Activated T-helper 2 cell treated with anti-CD3 and anti-CD28 coated beads, Interferon-gamma antibody, Interleukin-2, Interleukin-4, amounts not matched to agents 10 μg/mL and 5 μg/mL and 100 μg/mL, durations not matched to agents 14 hours and 24 hours and 36 hours (primary cell): ENCODE data around the gene KIAA1755. TPM values are rescaled to one million over a fixed set of nuclear protein-coding genes. Genes with fewer than 3 reads are reported as not detected.

Source experiments
- DNase-seq: peaks from one replicate; pipeline ENCODE4 v3.0.0; 2021; ENCODE audit warnings: low spot score
- H3K27ac Mint-ChIP-seq: one replicate; pipeline ENCODE4 v1.8.0; 2021; ENCODE audit warnings: mixed read lengths
- H3K27me3 Mint-ChIP-seq: one replicate; pipeline ENCODE4 v1.8.0; 2021; ENCODE audit warnings: low read depth, mixed read lengths
- H3K36me3 Mint-ChIP-seq: one replicate; pipeline ENCODE4 v1.8.0; 2021; ENCODE audit warnings: low read depth, mixed read lengths
- H3K4me1 Mint-ChIP-seq: one replicate; pipeline ENCODE4 v1.8.0; 2021; ENCODE audit warnings: low read depth, mixed read lengths
- H3K4me3 Mint-ChIP-seq: one replicate; pipeline ENCODE4 v1.8.0; 2021; ENCODE audit warnings: low read depth, mild to moderate bottlenecking, moderate library complexity, mixed read lengths
- H3K9me3 Mint-ChIP-seq: one replicate; pipeline ENCODE4 v1.8.0; 2021; ENCODE audit warnings: mixed read lengths
- intact Hi-C: fragments of 100-400 bp; cut with micrococcal nuclease; formaldehyde crosslinking; loops from one replicate; pipeline ENCODE4 v1.15.1; 2023
- total RNA-seq: library from RNA; stranded (reverse); gene quantifications from 2 replicates; pipeline ENCODE4 v1.2.3, GENCODE V29; 2022

KIAA1755 gene
- total RNA-seq, 1 donor from 2014 or later = not detected

GRCh38 chr20:38216746-38217595 is 43.6 kb downstream of the KIAA1755 start:
- no peak overlapping the region for H3K4me3 Mint-ChIP-seq
- DNase-seq = no peak
- no peak overlapping the region for H3K27ac Mint-ChIP-seq
- H3K9me3 Mint-ChIP-seq = no peaks in the 10 kb centered on the region
- intact Hi-C loops = no loop called here
- no peaks in the 10 kb centered on the region for H3K4me1 Mint-ChIP-seq
- no peaks in the 10 kb centered on the region for H3K36me3 Mint-ChIP-seq
- no peaks in the 10 kb centered on the region for H3K27me3 Mint-ChIP-seq

- Mint-ChIP-seq H3K36me3 (no peaks in the 10 kb centered on the region), H3K27ac (no peak overlapping the region), H3K9me3 (no peaks in the 10 kb centered on the region), H3K27me3 (no peaks in the 10 kb centered on the region), H3K4me3 (no peak overlapping the region), H3K4me1 (no peaks in the 10 kb centered on the region)
- intact Hi-C loops = no loop called here
- DNase-seq = no peak
These were observed 44.3 kb downstream of the KIAA1755 start for GRCh38 chr20:38216201-38216600.

GRCh38 chr20:38215194-38216182 is 45.0 kb downstream of the KIAA1755 start:
- Mint-ChIP-seq H3K27me3 (no peaks in the 10 kb centered on the region), H3K36me3 (no peaks in the 10 kb centered on the region), H3K27ac (no peak overlapping the region), H3K4me3 (no peak overlapping the region), H3K4me1 (no peaks in the 10 kb centered on the region), H3K9me3 (no peaks in the 10 kb centered on the region)
- DNase-seq = no peak
- intact Hi-C loops = no loop called here

- Mint-ChIP-seq H3K4me1 (no peaks in the 10 kb centered on the region), H3K4me3 (no peak overlapping the region), H3K9me3 (no peaks in the 10 kb centered on the region), H3K27me3 (no peaks in the 10 kb centered on the region), H3K27ac (no peak overlapping the region), H3K36me3 (no peaks in the 10 kb centered on the region)
- DNase-seq = no peak
- intact Hi-C loops = no loop called here
These were observed 46.0 kb downstream of the KIAA1755 start for GRCh38 chr20:38214256-38215193.

- no peaks in the 10 kb centered on the region for H3K9me3 Mint-ChIP-seq
- H3K27ac Mint-ChIP-seq = no peak overlapping the region
- H3K27me3 Mint-ChIP-seq = no peaks in the 10 kb centered on the region
- H3K36me3 Mint-ChIP-seq = no peaks in the 10 kb centered on the region
- H3K4me3 Mint-ChIP-seq = no peak overlapping the region
- DNase-seq = no peak
- H3K4me1 Mint-ChIP-seq = no peaks in the 10 kb centered on the region
- intact Hi-C loops = no loop called here
These were observed 47.0 kb downstream of the KIAA1755 start for GRCh38 chr20:38213607-38213940.

- intact Hi-C loops = no loop called here
- no peaks in the 10 kb centered on the region for H3K4me1 Mint-ChIP-seq
These were observed 47.5 kb downstream of the KIAA1755 start for GRCh38 chr20:38212806-38213606.

GRCh38 chr20:38211200-38212097 is 49.1 kb downstream of the KIAA1755 start:
- no peaks in the 10 kb centered on the region for H3K36me3 Mint-ChIP-seq

More at GRCh38 chr20:38212806-38213606, 47.5 kb downstream of the KIAA1755 start:
- DNase-seq = no peak
- Mint-ChIP-seq H3K9me3 (no peaks in the 10 kb centered on the region), H3K36me3 (no peaks in the 10 kb centered on the region), H3K27me3 (no peaks in the 10 kb centered on the region), H3K4me3 (no peak overlapping the region), H3K27ac (no peak overlapping the region)

GRCh38 chr20:38210741-38211140 is 49.8 kb downstream of the KIAA1755 start:
- Mint-ChIP-seq H3K27ac (no peak overlapping the region), H3K36me3 (no peaks in the 10 kb centered on the region), H3K4me3 (no peak overlapping the region), H3K27me3 (peaks cover 5% of the 10 kb centered on the region), H3K9me3 (no peaks in the 10 kb centered on the region), H3K4me1 (no peaks in the 10 kb centered on the region)
- intact Hi-C loops = no loop called here
- no peak for DNase-seq

More at GRCh38 chr20:38211200-38212097, 49.1 kb downstream of the KIAA1755 start:
- Mint-ChIP-seq H3K4me1 (no peaks in the 10 kb centered on the region), H3K9me3 (no peaks in the 10 kb centered on the region), H3K27me3 (peaks cover 5% of the 10 kb centered on the region), H3K4me3 (no peak overlapping the region), H3K27ac (no peak overlapping the region)
- intact Hi-C loops = no loop called here
- DNase-seq = no peak

GRCh38 chr20:38209736-38210405 is 50.7 kb downstream of the KIAA1755 start:
- intact Hi-C loops = no loop called here
- H3K27me3 Mint-ChIP-seq = peaks cover 5% of the 10 kb centered on the region
- H3K9me3 Mint-ChIP-seq = no peaks in the 10 kb centered on the region

GRCh38 chr20:38209054-38209675 is 51.4 kb downstream of the KIAA1755 start:
- no peaks in the 10 kb centered on the region for H3K36me3 Mint-ChIP-seq
- no peak overlapping the region for H3K27ac Mint-ChIP-seq
- no peaks in the 10 kb centered on the region for H3K4me1 Mint-ChIP-seq

More at GRCh38 chr20:38209736-38210405, 50.7 kb downstream of the KIAA1755 start:
- Mint-ChIP-seq H3K4me3 (no peak overlapping the region), H3K4me1 (no peaks in the 10 kb centered on the region), H3K27ac (no peak overlapping the region), H3K36me3 (no peaks in the 10 kb centered on the region)
- DNase-seq = no peak

More at GRCh38 chr20:38209054-38209675, 51.4 kb downstream of the KIAA1755 start:
- H3K4me3 Mint-ChIP-seq = no peak overlapping the region
- intact Hi-C loops = no loop called here
- DNase-seq = no peak
- H3K27me3 Mint-ChIP-seq = peaks cover 5% of the 10 kb centered on the region
- no peaks in the 10 kb centered on the region for H3K9me3 Mint-ChIP-seq
